ENCODE measurements around the gene CYTH1. TPM values are rescaled to one million over a fixed set of nuclear protein-coding genes. Genes with fewer than 3 reads are reported as not detected.

CYTH1 gene
- total and polyA plus RNA-seq, 7 experiments from 2014 or later: 297 to 452 (median 418) TPM

GRCh38 chr17:78765821-78766220, 16.3 kb downstream of the CYTH1 start:
- Mint-ChIP-seq H3K4me3 (peak overlapping the region in 4 of 10 donors; percentile 19 to 72 (median 46)), H3K36me3 (peaks cover 0 to 17% (median 6%) of the 10 kb centered on the region in 5 donors), H3K27me3 (no peaks in the 10 kb centered on the region), H3K9me3 (peaks cover 0 to 3% (median 0%) of the 10 kb centered on the region in 11 donors), H3K4me1 (peaks cover 19 to 49% (median 36%) of the 10 kb centered on the region in 7 donors), H3K27ac (peak overlapping the region in 4 of 9 donors; percentile 34 to 87 (median 77))
- intact Hi-C loops (cut with micrococcal nuclease): loop anchor here in 1 of 2 donors (1.0 to 2.0 kb wide), 2 partner anchors 9 to 17 kb away; no protein-coding TSS in a partner anchor
- ChIA-PET CTCF (interaction anchor here (0.5 to 1.6 kb wide), 5 partner anchors 9 to 124 kb away, joined by 3 to 5 read pairs (median 3); no protein-coding TSS in a partner anchor), POLR2A (interaction anchor here (0.8 to 12.1 kb wide), 7 partner anchors 9 to 44 kb away, joined by 4 to 122 read pairs (median 4); no protein-coding TSS in a partner anchor)
- DNase-seq (no peak), ATAC-seq (no peak)
- peak overlapping the region; percentile 73 for H3K27ac ChIP-seq (ENCODE audit: low read depth, low read length)
- no peaks in the 10 kb centered on the region for H3K27me3 ChIP-seq (ENCODE audit: control insufficient read depth in 2 of 2, insufficient read depth in 2 of 2, low read length in 2 of 2)
- H3K36me3 ChIP-seq (ENCODE audit: control insufficient read depth in 2 of 3, insufficient read depth in 3 of 3, low read length in 3 of 3): no peaks in the 10 kb centered on the region
- no peaks in the 10 kb centered on the region for H3K9me3 ChIP-seq (ENCODE audit: control insufficient read depth in 2 of 3, low read length in 3 of 3)
- H3K4me1 ChIP-seq (ENCODE audit: control insufficient read depth in 2 of 2, insufficient read depth in 2 of 2, low read length in 2 of 2): peaks cover 86% of the 10 kb centered on the region in 2 donors
- no peak overlapping the region for H3K4me3 ChIP-seq (ENCODE audit: low read length)

GRCh38 chr17:78764871-78765270, 17.2 kb downstream of the CYTH1 start:
- intact Hi-C loops (cut with micrococcal nuclease): no loop called here
- ChIA-PET POLR2A (interaction anchor here (1.5 to 12.1 kb wide), 3 partner anchors 15 to 25 kb away, joined by 4 to 122 read pairs (median 6); no protein-coding TSS in a partner anchor), CTCF (no interaction called here)
- peaks cover 0 to 16% (median 6%) of the 10 kb centered on the region in 5 donors for H3K36me3 Mint-ChIP-seq
- Histone ChIP-seq H3K4me3 (ENCODE audit: low read length) (no peak overlapping the region), H3K36me3 (ENCODE audit: control insufficient read depth in 2 of 3, insufficient read depth in 3 of 3, low read length in 3 of 3) (no peaks in the 10 kb centered on the region), H3K4me1 (ENCODE audit: control insufficient read depth in 2 of 2, insufficient read depth in 2 of 2, low read length in 2 of 2) (peaks cover 85 to 86% of the 10 kb centered on the region in 2 donors), H3K9me3 (ENCODE audit: control insufficient read depth in 2 of 3, low read length in 3 of 3) (no peaks in the 10 kb centered on the region), H3K27ac (ENCODE audit: low read depth, low read length) (peak overlapping the region; percentile 58), H3K27me3 (ENCODE audit: control insufficient read depth in 2 of 2, insufficient read depth in 2 of 2, low read length in 2 of 2) (no peaks in the 10 kb centered on the region)
- H3K4me1 Mint-ChIP-seq: peaks cover 21 to 52% (median 38%) of the 10 kb centered on the region in 7 donors
- H3K27me3 Mint-ChIP-seq: no peaks in the 10 kb centered on the region
- peaks cover 0 to 3% (median 0%) of the 10 kb centered on the region in 11 donors for H3K9me3 Mint-ChIP-seq
- H3K4me3 Mint-ChIP-seq: peak overlapping the region in 9 of 10 donors; percentile 37 to 87 (median 73)
- no peak for DNase-seq
- peak overlapping the region in 7 of 9 donors; percentile 44 to 90 (median 86) for H3K27ac Mint-ChIP-seq
- ATAC-seq: no peak

- POLR2A ChIA-PET: interaction anchor here (1.5 to 12.1 kb wide), 3 partner anchors 14 to 21 kb away, joined by 5 to 122 read pairs (median 6); no protein-coding TSS in a partner anchor
- peaks cover 82 to 86% of the 10 kb centered on the region in 2 donors for H3K4me1 ChIP-seq (ENCODE audit: control insufficient read depth in 2 of 2, insufficient read depth in 2 of 2, low read length in 2 of 2)
- H3K4me3 Mint-ChIP-seq: peak overlapping the region in 8 of 10 donors; percentile 23 to 64 (median 42)
Observed at GRCh38 chr17:78763561-78763960, 18.5 kb downstream of the CYTH1 start.

GRCh38 chr17:78761789-78762406, 20.2 kb downstream of the CYTH1 start:
- H3K36me3 ChIP-seq (ENCODE audit: control insufficient read depth in 2 of 3, insufficient read depth in 3 of 3, low read length in 3 of 3): no peaks in the 10 kb centered on the region
- peak overlapping the region in 9 of 10 donors; percentile 49 to 72 (median 64) for H3K4me3 Mint-ChIP-seq
- no peak for ATAC-seq
- H3K27me3 ChIP-seq (ENCODE audit: control insufficient read depth in 2 of 2, insufficient read depth in 2 of 2, low read length in 2 of 2): no peaks in the 10 kb centered on the region
- no peaks in the 10 kb centered on the region for H3K27me3 Mint-ChIP-seq
- peaks cover 0 to 3% (median 0%) of the 10 kb centered on the region in 11 donors for H3K9me3 Mint-ChIP-seq
- no peaks in the 10 kb centered on the region for H3K9me3 ChIP-seq (ENCODE audit: control insufficient read depth in 2 of 3, low read length in 3 of 3)
- H3K4me3 ChIP-seq (ENCODE audit: low read length): peak overlapping the region; percentile 0
- peaks cover 81 to 86% of the 10 kb centered on the region in 2 donors for H3K4me1 ChIP-seq (ENCODE audit: control insufficient read depth in 2 of 2, insufficient read depth in 2 of 2, low read length in 2 of 2)
- ChIA-PET POLR2A (interaction anchor here (0.5 to 12.1 kb wide), 9 partner anchors 9 to 33 kb away, joined by 3 to 122 read pairs (median 4); no protein-coding TSS in a partner anchor), CTCF (interaction anchor here (1.4 kb wide), 1 partner anchor 12 kb away, joined by 4 read pairs; no protein-coding TSS in a partner anchor)
- peak overlapping the region; percentile 53 for H3K27ac ChIP-seq (ENCODE audit: low read depth, low read length)
- peak overlapping the region in 8 of 9 donors; percentile 79 to 94 (median 87) for H3K27ac Mint-ChIP-seq
- DNase-seq: no peak
- H3K36me3 Mint-ChIP-seq: peaks cover 0 to 25% (median 7%) of the 10 kb centered on the region in 5 donors
- intact Hi-C loops (cut with micrococcal nuclease): no loop called here
- H3K4me1 Mint-ChIP-seq: peaks cover 43 to 79% (median 67%) of the 10 kb centered on the region in 7 donors

More at GRCh38 chr17:78763561-78763960, 18.5 kb downstream of the CYTH1 start:
- ATAC-seq: no peak
- Histone ChIP-seq H3K9me3 (ENCODE audit: control insufficient read depth in 2 of 3, low read length in 3 of 3) (no peaks in the 10 kb centered on the region), H3K27me3 (ENCODE audit: control insufficient read depth in 2 of 2, insufficient read depth in 2 of 2, low read length in 2 of 2) (no peaks in the 10 kb centered on the region), H3K4me3 (ENCODE audit: low read length) (no peak overlapping the region), H3K36me3 (ENCODE audit: control insufficient read depth in 2 of 3, insufficient read depth in 3 of 3, low read length in 3 of 3) (no peaks in the 10 kb centered on the region), H3K27ac (ENCODE audit: low read depth, low read length) (peak overlapping the region; percentile 4)
- peaks cover 0 to 22% (median 7%) of the 10 kb centered on the region in 5 donors for H3K36me3 Mint-ChIP-seq
- peak overlapping the region in 7 of 9 donors; percentile 2 to 94 (median 84) for H3K27ac Mint-ChIP-seq
- peaks cover 30 to 64% (median 51%) of the 10 kb centered on the region in 7 donors for H3K4me1 Mint-ChIP-seq
- CTCF ChIA-PET: interaction anchor here (1.5 kb wide), 1 partner anchor 25 kb away, joined by 4 read pairs; no protein-coding TSS in a partner anchor
- H3K9me3 Mint-ChIP-seq: peaks cover 0 to 3% (median 0%) of the 10 kb centered on the region in 11 donors
- H3K27me3 Mint-ChIP-seq: no peaks in the 10 kb centered on the region
- no peak for DNase-seq
- intact Hi-C loops (cut with micrococcal nuclease): no loop called here

GRCh38 chr17:78759969-78760352, 22.1 kb downstream of the CYTH1 start:
- intact Hi-C loops (cut with micrococcal nuclease): loop anchor here (1.0 to 10.0 kb wide), 8 partner anchors 11 to 1315 kb away; no protein-coding TSS in a partner anchor
- DNase-seq (no peak), ATAC-seq (no peak)

More at GRCh38 chr17:78759969-78760352, 22.1 kb downstream of the CYTH1 start:
- Mint-ChIP-seq H3K9me3 (peaks cover 0 to 3% (median 0%) of the 10 kb centered on the region in 11 donors), H3K27me3 (no peaks in the 10 kb centered on the region), H3K4me3 (peak overlapping the region; percentile 64 to 85 (median 80)), H3K27ac (peak overlapping the region; percentile 83 to 98 (median 97)), H3K36me3 (peaks cover 0 to 32% (median 9%) of the 10 kb centered on the region in 5 donors), H3K4me1 (peaks cover 49 to 90% (median 84%) of the 10 kb centered on the region in 7 donors)
- CTCF ChIA-PET: interaction anchor here (0.6 to 2.1 kb wide), 7 partner anchors 9 to 147 kb away, joined by 3 to 10 read pairs (median 4); no protein-coding TSS in a partner anchor
- Histone ChIP-seq H3K4me3 (ENCODE audit: low read length) (peak overlapping the region; percentile 53), H3K9me3 (ENCODE audit: control insufficient read depth in 2 of 3, low read length in 3 of 3) (no peaks in the 10 kb centered on the region), H3K27ac (ENCODE audit: low read depth, low read length) (peak overlapping the region; percentile 93), H3K27me3 (ENCODE audit: control insufficient read depth in 2 of 2, insufficient read depth in 2 of 2, low read length in 2 of 2) (no peaks in the 10 kb centered on the region), H3K36me3 (ENCODE audit: control insufficient read depth in 2 of 3, insufficient read depth in 3 of 3, low read length in 3 of 3) (no peaks in the 10 kb centered on the region), H3K4me1 (ENCODE audit: control insufficient read depth in 2 of 2, insufficient read depth in 2 of 2, low read length in 2 of 2) (peaks cover 80% of the 10 kb centered on the region in 2 donors)
- POLR2A ChIA-PET: interaction anchor here (0.6 to 4.2 kb wide), 14 partner anchors 8 to 71 kb away, joined by 3 to 58 read pairs (median 6); partner anchors contain the start of gene CYTH1
